ENCODE results near the gene THYN1.

GRCh38 chr11:134242376-134242775 is 10.8 kb downstream of the THYN1 start:
- TF ChIP-seq CTCF (IDR thresholded peaks at IDR 0.05; ENCODE audit: low read depth, low read length) (no peak), EZH2phosphoT487 (IDR thresholded peaks at IDR 0.05; ENCODE audit: low read depth) (no peak)
